ENCODE measurements around the gene BAHCC1.

The BAHCC1 gene

GRCh38 chr17:81482673-81483072 is 87.4 kb downstream of the BAHCC1 start:
- no peak for DNase-seq

GRCh38 chr17:81483085-81483861 is 88.0 kb downstream of the BAHCC1 start:
- DNase-seq, result no peak

- no peak for DNase-seq
These were observed 88.6 kb downstream of the BAHCC1 start for GRCh38 chr17:81483862-81484194.

- peak; percentile 88 for DNase-seq
These were observed 89.1 kb downstream of the BAHCC1 start for GRCh38 chr17:81484195-81484979.

- no peak for DNase-seq
These were observed 91.0 kb downstream of the BAHCC1 start for GRCh38 chr17:81486199-81486810.

- no peak for DNase-seq
These were observed 91.8 kb downstream of the BAHCC1 start for GRCh38 chr17:81487089-81487486.

- DNase-seq, result peak; percentile 82
These were observed 92.4 kb downstream of the BAHCC1 start for GRCh38 chr17:81487487-81488275.

- no peak for DNase-seq
These were observed 93.1 kb downstream of the BAHCC1 start for GRCh38 chr17:81488276-81488860.

- no peak for DNase-seq
These were observed 94.0 kb downstream of the BAHCC1 start for GRCh38 chr17:81489012-81489997.

GRCh38 chr17:81489998-81490992 is 95.0 kb downstream of the BAHCC1 start:
- DNase-seq, result no peak

GRCh38 chr17:81491181-81491581 is 95.9 kb downstream of the BAHCC1 start:
- DNase-seq, result no peak

GRCh38 chr17:81491761-81492160 is 96.5 kb downstream of the BAHCC1 start:
- DNase-seq, result no peak

GRCh38 chr17:81492202-81492601 is 96.9 kb downstream of the BAHCC1 start:
- no peak for DNase-seq

- no peak for DNase-seq
These were observed 97.4 kb downstream of the BAHCC1 start for GRCh38 chr17:81492706-81493105.

GRCh38 chr17:81493198-81494038 is 98.2 kb downstream of the BAHCC1 start:
- DNase-seq, result no peak

- DNase-seq, result no peak
These were observed 99.5 kb downstream of the BAHCC1 start for GRCh38 chr17:81494626-81495377.

GRCh38 chr17:81498953-81499600 is 103.8 kb downstream of the BAHCC1 start:
- DNase-seq, result no peak

- no peak for DNase-seq
These were observed 104.3 kb downstream of the BAHCC1 start for GRCh38 chr17:81499601-81499970.
